ENCODE measurements around the gene OCIAD1. TPM values are rescaled to one million over a fixed set of nuclear protein-coding genes. Genes with fewer than 3 reads are reported as not detected.

OCIAD1 gene
- total RNA-seq, 1 experiment from 2014 or later, result 103 TPM

- H3K4me3 ChIP-seq (ENCODE audit: low read depth in 2 of 2, low read length in 2 of 2), result peak overlapping the region; percentile 92 to 97
- BruUV-seq (replicated peaks), result no TSS peak
- no peak for DNase-seq (ENCODE audit: low read depth, low spot score)
- TF ChIP-seq REST (IDR thresholded peaks at IDR 0.05; ENCODE audit: insufficient read depth in 1 of 2, low read depth in 2 of 2, low read length in 1 of 2), result no peak
- TF ChIP-seq TCF7L2 (IDR thresholded peaks at IDR 0.05; ENCODE audit: low read depth, low read length), result no peak
- TF ChIP-seq SIN3A (IDR thresholded peaks at IDR 0.05; ENCODE audit: borderline replicate concordance, insufficient read depth, low read depth, low read length), result no peak
- TF ChIP-seq POLR2AphosphoS5 (IDR thresholded peaks at IDR 0.05; ENCODE audit: low read depth, low read length), result no peak
- no peak for TF ChIP-seq CTCF (IDR thresholded peaks at IDR 0.05)
- in situ Hi-C loops (cut with HindIII; ENCODE audit: low pct_unique_long_range_greater_than_20kb, low sequenced_read_pairs), result no loop called here
- no peak for ATAC-seq
- no peaks in the 10 kb centered on the region for H3K9me3 ChIP-seq (ENCODE audit: control insufficient read depth, insufficient read depth, low read depth, low read length)
- peaks cover 6% of the 10 kb centered on the region; the same call in 1 of the 2 replicates for H3K4me1 ChIP-seq (ENCODE audit: control insufficient read depth, insufficient read depth, low read length)
- H3K36me3 ChIP-seq (ENCODE audit: control insufficient read depth, insufficient read depth, low read length), result peaks cover 14% of the 10 kb centered on the region
- ChIA-PET CTCF (no interaction called here), POLR2A (no interaction called here)
- H3K27me3 ChIP-seq (ENCODE audit: control insufficient read depth, insufficient read depth, low read length), result no peaks in the 10 kb centered on the region
- intact Hi-C loops (cut with micrococcal nuclease; ENCODE audit: unreplicated experiment), result no loop called here
- peak overlapping the region; percentile 93; the same call in 1 of the 2 replicates for H3K27ac ChIP-seq (ENCODE audit: low read length)
Measured at GRCh38 chr4:48832571-48832970, 1.7 kb downstream of the OCIAD1 start.

- peaks cover 10% of the 10 kb centered on the region for H3K36me3 ChIP-seq (ENCODE audit: control insufficient read depth, insufficient read depth, low read length)
- no TSS peak for BruUV-seq (replicated peaks)
- ATAC-seq (no peak), DNase-seq (ENCODE audit: low read depth, low spot score) (no peak)
- peaks cover 3% of the 10 kb centered on the region; the same call in 1 of the 2 replicates for H3K4me1 ChIP-seq (ENCODE audit: control insufficient read depth, insufficient read depth, low read length)
- in situ Hi-C loops (cut with HindIII; ENCODE audit: low pct_unique_long_range_greater_than_20kb, low sequenced_read_pairs), result no loop called here
- intact Hi-C loops (cut with micrococcal nuclease; ENCODE audit: unreplicated experiment), result no loop called here
- no peaks in the 10 kb centered on the region for H3K27me3 ChIP-seq (ENCODE audit: control insufficient read depth, insufficient read depth, low read length)
- H3K9me3 ChIP-seq (ENCODE audit: control insufficient read depth, insufficient read depth, low read depth, low read length), result no peaks in the 10 kb centered on the region
- ChIA-PET POLR2A (interaction anchor here (1.1 kb wide), 1 partner anchor 9 kb away, joined by 3 read pairs; no protein-coding TSS in a partner anchor), CTCF (no interaction called here)
- H3K27ac ChIP-seq (ENCODE audit: low read length), result no peak overlapping the region
- TF ChIP-seq SIN3A (IDR thresholded peaks at IDR 0.05; ENCODE audit: borderline replicate concordance, insufficient read depth, low read depth, low read length) (no peak), POLR2AphosphoS5 (IDR thresholded peaks at IDR 0.05; ENCODE audit: low read depth, low read length) (no peak), TCF7L2 (IDR thresholded peaks at IDR 0.05; ENCODE audit: low read depth, low read length) (no peak), REST (IDR thresholded peaks at IDR 0.05; ENCODE audit: insufficient read depth in 1 of 2, low read depth in 2 of 2, low read length in 1 of 2) (no peak), CTCF (IDR thresholded peaks at IDR 0.05) (no peak)
- no peak overlapping the region for H3K4me3 ChIP-seq (ENCODE audit: low read depth in 2 of 2, low read length in 2 of 2)
Measured at GRCh38 chr4:48836658-48837057, 5.8 kb downstream of the OCIAD1 start.
